ENCODE results near the gene GAN.
"Not testable (repeated sequence)": the region's sequence is repeated elsewhere in the genome, so short reads cannot be mapped to it uniquely, and the experiment has no call there.

The GAN gene

DNA sequence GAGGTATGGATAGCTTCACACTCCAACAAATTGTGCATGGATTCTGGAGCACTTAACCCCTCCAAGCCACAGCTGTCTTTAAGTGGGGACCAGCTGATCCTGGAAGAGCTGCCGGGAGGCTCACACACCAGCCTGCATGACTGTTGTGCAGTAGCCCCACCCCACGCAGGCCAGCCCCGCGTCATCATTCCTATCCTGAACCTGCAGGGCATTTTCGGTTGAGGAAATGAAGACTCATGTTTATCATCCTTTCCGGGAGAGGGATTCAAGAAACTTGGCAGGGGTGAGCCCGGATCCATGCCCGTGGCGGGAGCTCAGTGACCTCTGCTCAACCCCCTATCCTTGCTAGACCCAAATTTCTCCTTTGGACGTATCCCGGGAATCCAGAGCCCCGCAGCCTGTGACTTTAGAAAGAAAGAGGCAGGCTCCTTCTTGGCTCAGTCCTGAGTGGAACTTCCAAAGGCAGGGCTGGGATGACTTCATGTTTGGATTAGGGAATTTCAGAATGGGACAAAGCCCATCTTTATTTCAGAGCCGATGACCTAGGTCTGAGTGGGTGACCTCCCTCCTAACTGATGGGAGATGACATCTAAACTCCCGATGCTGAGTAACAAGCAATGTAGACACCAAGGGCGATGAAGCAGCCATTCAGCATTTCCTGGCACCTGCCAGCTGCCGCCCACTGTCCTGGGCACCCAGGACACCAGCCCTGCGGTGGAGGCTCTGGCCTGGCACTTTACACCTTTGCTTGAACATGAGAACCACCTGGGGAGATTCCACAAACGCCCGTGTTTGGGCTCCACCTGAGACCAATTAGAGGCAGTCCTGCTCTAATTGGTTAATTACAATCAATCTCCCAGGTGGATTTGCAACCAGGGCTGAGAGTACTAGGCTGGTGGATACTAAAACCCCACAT lies 86.5 kb downstream of the GAN start:
- no peak for DNase-seq

DNA sequence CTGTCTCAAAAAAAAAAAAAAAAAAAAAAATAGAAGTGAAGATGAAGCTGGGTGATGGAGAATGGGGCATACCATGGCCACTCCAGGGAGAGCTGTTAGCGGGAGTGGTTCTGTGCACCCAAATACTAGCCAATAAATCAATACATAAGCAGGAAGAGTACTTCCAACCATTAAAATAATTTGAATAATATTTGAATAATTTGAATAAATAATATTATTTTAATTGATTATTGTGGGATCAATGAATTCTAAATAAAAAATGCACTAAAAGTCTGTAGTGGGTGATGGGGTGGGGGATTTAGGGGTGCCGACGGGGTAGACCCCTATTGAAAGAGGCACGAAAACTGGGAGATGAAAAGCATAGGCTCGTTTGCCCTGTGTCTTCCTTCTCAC lies 88.4 kb downstream of the GAN start:
- no peak for DNase-seq

DNA sequence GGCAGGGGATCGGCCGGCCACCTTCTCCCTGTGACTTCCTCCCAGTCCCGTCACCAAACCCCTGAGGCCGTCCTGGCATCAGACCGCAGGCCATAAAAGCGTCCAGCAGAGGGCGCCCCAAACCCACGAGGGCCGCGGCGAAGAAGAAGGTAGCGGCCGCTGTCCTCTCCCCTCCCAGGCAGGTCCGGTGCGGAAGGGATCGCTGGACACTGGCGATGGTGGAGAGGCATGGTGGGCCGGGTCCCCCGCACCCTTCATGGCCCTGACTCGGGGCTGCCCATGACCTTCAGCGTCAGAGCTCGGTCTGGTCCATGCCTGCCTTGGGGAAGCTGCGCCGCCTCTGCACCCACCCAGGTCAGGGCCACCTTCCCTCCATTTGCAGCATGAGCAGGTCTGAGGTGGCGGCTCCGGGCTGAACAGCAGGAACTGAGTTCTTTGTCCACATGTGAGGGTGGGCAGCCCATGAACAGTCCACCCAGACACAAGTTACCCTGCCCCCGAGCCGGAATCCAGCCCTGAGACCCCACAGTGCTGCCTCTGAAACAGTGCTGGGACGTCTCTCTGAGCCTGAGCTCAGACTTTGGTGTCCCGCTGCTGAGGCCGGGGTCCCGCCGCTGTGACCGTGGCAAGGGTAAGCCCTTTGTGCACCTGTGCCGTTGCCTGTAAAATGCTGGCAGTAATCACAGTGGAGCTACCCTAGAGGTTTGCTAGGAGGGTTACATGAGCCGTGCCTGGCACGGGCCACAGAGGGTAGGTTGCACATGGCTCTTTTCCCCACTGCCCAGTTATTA lies 89.0 kb downstream of the GAN start:
- peak; percentile 67 for DNase-seq

DNA sequence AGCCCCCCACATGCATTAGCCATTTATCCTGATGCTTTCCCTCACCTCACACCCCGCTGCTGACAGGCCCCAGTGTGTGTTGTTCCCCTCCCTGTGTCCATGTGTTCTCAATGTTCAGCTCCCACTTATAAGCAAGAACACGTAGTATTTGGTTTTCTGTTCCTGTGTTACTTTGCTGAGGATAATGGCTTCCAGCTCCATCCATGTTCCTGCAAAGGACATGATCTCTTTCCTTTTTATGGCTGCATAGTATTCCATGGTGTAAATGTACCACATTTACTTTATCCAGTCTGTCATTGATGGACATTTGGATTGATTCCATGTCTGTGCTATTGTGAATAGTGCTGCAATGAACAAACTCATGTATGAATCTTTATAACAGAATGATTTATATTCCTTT lies 90.2 kb downstream of the GAN start:
- DNase-seq = not testable (repeated sequence)

DNA sequence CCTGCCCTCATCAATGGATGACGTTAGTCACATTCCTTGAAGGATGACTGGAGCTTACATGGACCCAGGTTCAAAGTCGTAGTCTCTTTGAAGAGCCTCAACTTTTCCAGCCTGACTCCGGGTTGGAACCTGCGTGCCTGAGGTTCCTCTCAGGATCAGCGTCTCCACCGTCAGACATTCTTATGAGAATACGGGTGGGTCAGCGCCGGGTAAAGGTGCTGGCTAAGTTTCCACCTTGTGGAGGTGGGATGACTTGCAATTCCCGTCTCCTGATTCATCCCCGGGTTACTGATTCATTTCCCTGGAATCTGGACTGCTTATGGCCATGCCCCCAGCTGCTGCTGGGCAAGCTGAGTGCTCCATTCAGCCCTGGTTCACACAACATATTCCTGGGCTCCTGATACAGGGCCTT lies 90.9 kb downstream of the GAN start:
- DNase-seq = no peak

DNA sequence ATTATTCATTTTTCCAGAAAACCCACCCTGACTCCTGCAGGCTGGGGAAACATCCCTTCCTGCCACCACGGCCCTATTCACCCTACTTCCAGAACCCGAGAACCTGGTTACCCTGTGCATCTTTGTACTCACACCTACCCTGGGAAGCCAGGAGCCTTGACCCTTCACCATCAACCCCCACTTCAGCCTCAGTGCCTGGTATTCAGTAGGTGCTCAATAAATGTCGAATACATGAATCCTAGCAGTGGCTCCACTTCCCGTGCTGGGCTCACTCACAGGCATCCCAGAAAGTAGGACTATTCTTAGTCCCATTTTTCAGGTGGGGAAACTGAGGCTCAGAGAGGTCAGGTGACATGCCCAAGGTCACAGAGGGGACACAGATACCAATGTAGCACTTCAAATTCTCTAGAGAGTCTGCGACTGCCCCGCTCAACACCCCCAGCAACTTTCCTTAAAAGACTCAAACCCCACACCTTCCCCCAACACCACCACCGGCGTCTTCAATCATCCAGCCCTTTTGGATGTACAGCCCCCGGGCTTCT lies 93.7 kb downstream of the GAN start:
- no peak for DNase-seq

DNA sequence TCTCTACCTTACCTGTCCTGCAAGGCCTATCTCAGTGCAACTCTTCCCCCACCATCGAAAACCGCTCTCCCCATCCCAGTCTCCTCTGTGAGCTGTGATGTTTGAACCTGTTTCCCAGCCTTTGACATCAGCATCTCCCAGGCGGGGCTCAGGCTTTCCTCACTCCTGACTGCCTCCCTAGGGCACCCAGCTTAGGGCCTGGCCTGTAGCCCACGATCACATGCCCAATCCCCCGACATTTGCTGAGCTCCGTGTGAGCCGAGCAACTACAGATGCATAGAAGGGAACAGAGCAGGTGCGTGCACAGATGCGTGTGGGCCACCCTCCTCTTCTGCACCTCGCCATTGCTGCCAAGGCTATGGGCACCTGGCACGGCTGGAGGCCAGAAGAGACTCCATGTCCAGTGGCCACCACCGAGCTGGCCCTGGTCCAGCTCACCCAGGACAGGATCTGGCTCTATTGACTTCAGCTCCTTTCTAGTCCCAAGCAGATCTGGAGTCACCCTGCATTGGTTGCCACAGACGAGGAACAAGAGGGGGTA lies 94.3 kb downstream of the GAN start:
- DNase-seq = no peak

DNA sequence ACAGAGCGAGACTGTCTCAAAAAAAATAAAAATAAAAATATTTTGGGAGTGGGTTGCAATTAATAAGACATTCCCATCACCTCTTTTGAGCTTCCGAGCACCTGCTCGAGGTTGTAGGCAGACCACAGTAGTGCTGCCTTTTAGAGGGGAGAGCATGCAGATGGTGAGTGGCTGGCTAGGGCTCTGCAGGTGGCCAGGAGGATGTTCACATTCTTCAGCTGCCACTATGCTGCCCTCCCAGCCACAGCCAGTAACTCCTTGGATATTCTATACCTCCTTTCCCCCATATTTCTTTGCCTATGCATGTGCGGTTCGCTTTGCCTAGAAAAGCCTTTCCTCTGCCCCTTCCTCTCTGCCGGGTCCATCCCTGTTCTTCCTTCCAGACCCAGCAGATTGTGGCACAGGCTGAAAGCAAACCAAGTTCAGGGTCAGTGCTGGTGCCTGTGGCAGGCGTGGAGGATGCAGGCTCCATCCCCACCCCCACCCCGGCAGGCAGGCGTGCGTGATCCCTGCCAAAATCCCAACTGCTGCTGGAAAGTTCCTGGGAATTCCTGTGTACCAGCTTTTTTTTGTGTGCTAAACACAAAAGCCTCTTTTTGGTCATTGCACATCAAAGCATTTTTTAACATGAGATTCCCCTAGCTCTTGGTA lies 96.0 kb downstream of the GAN start:
- DNase-seq = no peak

DNA sequence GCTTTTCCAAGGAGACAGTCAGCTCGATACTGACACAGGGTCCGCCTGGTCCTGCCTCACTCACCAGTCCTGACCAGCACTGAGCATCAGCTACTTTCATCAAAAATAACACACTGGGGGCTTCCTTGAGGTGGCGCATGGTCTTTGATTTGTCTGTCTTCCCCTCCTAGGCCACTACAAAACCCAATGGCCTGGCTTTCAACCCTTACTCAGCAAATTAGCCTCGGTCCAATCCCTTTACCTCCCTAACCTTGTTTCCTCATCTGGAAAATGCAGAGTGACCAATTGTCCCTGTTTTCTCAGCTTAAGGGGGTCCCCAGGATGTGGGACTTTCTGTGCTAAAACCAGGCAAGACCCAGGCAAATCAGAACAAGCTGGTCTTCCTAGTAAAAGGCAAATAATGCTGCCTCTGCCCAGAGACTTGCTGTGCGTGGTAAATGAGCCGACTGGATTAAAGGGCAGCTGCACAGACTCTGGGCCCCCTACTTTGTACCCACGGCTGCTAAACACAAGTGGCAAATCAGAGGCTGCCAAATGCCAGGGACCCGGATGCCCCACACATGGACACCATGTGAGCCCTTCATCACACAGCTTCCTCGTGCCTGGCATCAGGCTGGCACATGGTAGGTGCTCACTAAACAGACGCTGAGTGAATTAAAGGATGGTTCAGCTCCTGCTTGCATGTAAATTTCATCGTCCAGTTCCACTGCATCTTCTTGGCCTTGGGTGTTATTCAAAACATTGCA lies 98.7 kb downstream of the GAN start:
- DNase-seq = no peak

DNA sequence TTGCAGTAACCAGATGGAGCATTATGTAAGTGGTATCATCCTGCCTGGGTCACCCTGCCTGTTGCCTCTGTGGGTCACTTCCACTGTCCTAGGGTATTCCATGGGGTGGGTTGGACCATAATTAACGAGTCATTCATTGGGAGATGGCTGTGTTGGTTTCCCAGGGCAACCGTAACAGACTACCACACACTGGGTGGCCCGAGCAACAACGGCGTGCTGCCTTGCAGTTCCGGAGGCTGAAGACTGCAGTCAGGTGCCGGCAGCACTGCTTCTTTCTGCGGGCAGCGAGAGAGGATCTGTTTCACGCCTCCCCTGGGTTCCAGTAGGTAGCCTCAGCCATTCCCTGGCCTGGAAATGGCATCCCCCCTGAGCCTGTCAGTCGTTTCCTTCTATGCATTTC lies 101.0 kb downstream of the GAN start:
- DNase-seq = no peak

DNA sequence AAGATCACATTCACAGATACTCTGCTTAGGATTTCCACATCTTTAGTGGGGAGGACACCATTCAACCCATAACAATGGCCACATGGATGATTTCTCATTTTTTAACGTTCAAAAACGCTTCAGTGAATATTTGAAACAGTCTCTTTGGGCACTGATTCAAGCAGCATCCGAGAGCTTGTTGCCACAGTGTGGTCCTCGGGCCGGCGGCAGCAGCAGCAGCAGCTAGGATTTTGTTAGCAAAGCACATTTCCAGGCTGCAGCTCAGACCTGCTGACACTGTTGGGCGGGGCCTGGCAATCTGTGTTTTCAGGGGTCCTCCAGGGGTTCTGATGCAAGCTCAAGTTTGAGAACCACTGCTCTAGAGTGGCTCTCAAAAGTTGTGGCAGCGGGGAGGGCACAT lies 102.0 kb downstream of the GAN start:
- DNase-seq = no peak

DNA sequence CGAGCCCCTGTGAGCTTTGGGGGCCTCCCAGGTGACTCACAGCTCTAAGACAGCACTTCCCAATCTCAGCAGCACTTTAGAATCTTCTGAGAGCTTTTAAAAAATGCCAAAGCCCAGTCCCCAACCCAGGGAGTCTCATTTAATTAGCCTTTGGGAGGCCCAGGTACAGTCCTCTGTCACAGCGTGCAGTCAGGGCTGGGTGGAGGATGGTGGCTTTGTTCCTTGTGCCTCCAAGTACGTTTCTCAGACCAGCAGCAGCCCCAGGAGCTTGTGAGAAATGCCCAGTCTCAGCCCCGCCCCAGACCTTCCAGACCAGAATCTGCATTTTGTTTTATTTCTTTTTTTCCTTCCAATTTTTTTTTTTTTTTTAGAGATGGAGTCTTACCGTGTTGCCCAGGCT lies 102.4 kb downstream of the GAN start:
- no peak for DNase-seq

DNA sequence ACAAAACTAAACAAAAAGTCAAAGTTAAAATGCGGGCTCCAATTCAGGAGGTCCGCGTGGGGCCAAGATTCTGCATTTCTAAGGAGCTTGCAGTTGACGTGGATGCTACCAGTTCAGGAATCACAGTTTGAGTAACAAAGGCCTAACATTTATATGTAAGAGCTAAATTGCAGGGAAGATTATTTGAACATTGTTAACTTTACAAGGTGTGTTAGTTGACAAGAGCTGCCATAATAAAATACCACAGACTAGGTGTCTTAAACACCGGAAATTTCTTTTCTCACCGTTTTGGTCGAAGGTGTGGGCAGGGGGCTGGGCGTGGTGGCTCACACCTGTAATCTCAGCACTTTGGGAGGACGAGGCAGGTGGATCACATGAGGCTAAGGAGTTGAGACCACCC lies 105.0 kb downstream of the GAN start:
- no peak for DNase-seq

DNA sequence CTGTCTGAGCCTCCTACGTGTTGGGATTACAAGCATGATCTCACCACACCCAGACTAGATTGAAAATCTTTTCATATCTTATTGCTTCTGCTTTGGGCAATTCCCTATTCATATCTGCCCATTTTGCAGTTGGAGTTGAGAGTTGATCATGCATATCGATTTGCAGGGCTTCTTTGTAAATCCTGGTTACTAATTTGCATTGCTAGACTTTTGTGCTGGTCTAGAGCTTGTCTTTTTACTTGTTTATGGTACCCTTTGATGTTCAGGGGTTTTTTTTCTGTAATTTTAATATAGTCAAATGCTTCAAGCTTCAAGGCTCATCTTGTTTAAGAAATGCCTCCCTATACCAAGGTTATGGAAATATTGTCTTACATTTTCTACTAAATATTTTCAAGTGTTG lies 106.4 kb downstream of the GAN start:
- no peak for DNase-seq

DNA sequence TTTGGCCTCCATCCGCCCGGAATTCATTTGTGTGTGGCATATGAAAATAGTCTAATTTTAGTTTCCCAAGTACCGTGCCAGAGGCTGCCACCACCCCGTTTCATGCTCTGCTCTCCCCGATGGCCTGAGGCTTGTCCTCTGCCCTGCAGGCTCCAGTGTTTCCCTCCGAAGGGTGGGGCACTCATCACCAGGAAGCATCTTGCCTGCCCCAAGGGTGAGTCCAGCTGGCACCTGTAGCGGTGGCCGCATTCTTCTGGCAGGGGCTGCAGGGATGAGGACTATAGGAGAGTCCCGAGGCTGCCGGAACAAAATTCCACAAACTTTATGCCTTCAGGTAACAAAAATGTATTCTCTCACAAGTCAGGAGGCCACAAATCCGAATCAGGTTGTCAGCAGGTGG lies 106.8 kb downstream of the GAN start:
- no peak for DNase-seq

DNA sequence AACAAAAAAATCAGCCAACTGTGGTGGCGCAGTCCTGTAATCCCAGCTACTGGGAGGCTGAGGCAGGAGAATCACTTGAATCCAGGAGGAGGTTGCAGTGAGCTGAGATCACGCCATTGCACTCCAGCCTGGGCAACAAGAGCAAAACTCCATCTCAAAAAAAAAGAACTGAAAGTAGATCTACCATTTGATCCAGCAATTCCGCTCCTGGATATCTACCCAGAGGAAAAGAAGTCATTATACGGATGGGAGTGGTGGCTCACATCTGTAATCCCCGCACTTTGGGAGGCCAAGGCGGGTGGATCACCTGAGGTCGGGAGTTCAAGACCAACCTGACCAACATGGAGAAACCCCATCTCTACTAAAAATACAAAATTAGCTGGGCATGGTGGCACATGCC lies 107.4 kb downstream of the GAN start:
- DNase-seq = not testable (repeated sequence)

DNA sequence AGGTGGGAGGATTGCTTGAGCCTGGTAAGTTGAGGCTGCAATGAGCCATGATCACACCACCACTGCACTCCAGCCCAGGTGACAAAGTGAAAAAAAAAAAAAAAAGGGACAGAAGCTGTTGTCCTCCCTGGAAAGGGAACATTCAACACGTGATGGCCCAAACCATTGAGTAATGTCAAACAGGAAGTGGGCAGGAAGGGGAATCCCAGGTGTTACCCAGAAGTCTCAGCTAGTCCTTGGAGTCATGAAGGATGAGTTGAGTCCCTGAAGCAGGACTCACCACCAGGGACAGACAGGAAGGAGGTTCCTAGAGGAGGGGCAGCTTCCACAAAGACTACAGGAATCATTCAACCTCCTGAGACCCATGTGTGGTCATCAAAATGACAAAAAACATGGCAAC lies 110.0 kb downstream of the GAN start:
- no peak for DNase-seq

DNA sequence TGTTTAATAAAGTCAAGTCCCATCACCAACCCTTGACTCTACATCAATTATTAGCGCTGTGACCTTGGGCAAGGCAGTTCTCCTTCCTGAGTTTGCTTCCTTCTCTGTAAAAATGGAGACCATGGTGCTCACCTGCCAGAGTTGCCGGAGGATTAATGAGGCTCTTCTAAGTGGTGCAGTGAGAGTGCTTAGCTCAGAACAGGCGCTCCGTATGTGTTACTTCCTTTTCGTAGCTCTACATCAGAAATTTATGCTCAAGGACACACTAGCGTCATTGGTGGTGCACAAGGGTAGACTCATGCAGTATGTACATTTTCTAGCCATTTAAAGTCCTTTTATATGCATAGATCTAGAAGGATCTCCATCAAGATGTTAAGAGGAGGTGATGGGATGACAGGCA lies 112.5 kb downstream of the GAN start:
- DNase-seq = no peak

DNA sequence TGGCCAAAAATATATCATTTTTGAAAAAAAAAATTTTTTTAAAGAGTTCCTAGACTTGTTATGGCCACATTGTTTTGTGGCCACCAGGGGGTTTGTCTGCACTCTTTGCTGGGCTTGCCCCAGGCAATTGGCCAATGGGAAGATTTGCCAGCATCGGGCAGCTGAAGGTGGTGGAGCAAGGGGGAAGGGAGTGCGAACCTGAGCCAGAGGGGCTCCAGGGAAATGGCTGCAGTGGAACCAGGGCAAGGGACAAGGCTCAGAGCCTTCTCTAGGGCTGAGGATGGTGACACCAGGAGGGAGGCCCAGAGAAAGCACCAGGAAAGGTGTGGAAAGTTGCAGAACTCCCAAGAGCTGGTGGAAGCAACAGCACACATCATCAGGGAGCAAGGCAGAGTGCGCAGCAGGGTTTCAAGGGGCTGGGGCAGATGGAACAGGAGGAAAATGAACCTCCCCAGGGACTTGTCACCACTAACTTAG lies 114.3 kb downstream of the GAN start:
- DNase-seq = no peak

DNA sequence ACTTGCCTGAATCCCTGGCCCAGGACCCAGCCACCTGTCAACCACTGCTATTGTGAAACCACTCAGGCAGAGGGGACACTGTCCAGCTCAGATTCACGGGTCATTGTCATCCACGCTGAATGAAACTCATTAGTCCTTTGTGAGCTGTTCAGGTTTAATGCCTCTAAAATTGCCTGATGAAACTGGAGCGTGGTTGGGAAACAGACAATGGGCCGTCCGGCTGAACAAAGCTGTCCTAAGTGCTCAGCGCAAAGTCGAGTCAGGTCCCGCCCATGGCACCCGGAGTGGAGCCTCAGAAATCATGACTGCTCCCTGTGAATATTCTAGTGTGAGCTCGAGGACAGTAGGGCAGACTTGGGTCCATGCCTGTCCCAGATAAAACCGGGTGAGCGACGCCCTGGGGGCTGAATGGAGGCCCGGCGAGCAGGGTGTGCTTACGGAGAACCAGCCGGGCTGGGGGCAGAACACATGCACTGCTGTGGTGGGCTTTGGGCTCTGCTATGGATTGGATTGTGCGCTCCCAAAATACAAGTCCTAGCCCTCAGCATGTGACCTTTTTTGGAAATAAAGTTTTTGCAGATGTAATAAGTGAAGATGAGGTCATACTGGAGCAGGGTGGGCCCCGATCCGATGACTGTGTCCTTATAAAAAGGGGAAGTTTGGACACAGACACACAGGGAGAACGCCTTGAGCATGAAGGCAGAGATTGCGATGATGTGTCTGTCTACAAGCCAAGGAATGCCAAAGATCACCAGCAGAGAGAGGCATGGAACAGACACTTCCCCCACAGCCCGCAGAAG lies 117.0 kb downstream of the GAN start:
- DNase-seq = no peak

DNA sequence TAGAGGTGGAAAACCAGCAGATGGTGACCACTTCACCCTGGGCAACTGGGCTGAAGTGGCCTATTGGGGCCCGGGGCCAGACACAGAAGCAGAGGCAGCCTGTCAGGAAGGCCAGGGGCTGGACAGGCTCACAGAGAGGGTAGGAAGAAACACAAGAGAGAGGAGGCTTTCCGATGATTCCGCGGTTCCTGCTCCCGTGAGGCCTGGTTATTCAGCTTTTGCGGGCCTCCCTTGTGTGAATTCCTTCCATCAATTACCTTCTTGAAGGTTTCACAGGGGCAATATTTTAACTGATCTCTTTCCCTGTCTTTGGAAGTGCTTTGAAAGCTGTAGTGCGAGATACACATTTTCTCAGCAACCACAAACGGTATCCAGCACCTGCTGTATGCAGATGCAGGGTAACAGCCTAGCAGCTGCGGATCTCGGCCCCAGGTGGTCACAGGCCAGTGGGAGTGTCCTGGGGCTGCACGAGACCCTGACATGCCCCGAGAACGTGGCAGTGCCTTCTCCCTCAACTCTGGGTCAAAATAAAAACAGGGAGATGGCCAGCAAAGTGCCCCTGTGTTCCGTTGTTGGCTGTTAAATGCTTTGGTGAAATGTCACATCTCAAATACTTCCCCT lies 118.3 kb downstream of the GAN start:
- DNase-seq = no peak

All from activated effector memory CD4-positive, alpha-beta T cell treated with Interleukin-2 at 50 U/mL for 16 hours (primary cell).